A549 (cell line): ENCODE results near the gene SCN4B.
"Not testable (repeated sequence)": the region's sequence is repeated elsewhere in the genome, so short reads cannot be mapped to it uniquely, and the experiment has no call there.

Source experiments
- EP300 ChIP-seq, 2 experiments: fragments of >200 bp; sonication (Bioruptor Twin); formaldehyde crosslinking; IDR thresholded peaks; 2 replicates in 1 of 2; 3 replicates in 1 of 2; pipeline ENCODE4 v1.6.1; 2016 to 2017
- MAFK ChIP-seq: fragments of 450-650 bp; IDR thresholded peaks from 2 replicates; pipeline ENCODE4 v1.6.1; 2014; ENCODE audit not compliant: partially characterized antibody
- TF ChIP-seq, protein P1 (sequence below): fragments of 250-450 bp; sonication (Bioruptor Pico); IDR thresholded peaks from 2 replicates; pipeline ENCODE4 v1.5.0; 2021; ENCODE audit warnings: mild to moderate bottlenecking, moderate library complexity, borderline replicate concordance
- TF ChIP-seq, protein P2 (sequence below): fragments of >200 bp; sonication (Bioruptor Twin); formaldehyde crosslinking; IDR thresholded peaks from 3 replicates; pipeline ENCODE4 v1.5.1; 2016

DNA sequence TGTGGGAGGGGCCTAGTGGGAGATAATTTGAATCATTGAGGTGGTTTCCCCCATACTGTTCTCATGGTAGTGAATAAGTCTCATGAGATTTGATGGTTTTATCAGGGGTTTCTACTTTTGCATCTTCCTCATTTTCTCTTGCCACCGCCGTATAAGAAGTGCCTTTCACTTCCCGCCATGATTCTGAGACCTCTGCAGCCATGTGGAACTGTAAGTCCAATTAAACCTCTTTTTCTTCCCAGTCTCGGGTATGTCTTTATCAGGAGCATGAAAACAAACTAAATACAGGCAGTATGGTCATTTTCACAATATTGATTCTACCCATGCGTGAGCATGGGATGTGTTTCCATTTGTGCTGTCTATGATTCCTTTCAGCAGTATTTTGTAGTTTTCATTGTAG lies 40.2 kb upstream of the SCN4B start:
- TF ChIP-seq, protein P1, sequence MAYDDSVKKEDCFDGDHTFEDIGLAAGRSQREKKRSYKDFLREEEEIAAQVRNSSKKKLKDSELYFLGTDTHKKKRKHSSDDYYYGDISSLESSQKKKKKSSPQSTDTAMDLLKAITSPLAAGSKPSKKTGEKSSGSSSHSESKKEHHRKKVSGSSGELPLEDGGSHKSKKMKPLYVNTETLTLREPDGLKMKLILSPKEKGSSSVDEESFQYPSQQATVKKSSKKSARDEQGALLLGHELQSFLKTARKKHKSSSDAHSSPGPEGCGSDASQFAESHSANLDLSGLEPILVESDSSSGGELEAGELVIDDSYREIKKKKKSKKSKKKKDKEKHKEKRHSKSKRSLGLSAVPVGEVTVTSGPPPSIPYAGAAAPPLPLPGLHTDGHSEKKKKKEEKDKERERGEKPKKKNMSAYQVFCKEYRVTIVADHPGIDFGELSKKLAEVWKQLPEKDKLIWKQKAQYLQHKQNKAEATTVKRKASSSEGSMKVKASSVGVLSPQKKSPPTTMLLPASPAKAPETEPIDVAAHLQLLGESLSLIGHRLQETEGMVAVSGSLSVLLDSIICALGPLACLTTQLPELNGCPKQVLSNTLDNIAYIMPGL (CRISPR knock-in tag) = not testable (repeated sequence)
- TF ChIP-seq, protein P2, sequence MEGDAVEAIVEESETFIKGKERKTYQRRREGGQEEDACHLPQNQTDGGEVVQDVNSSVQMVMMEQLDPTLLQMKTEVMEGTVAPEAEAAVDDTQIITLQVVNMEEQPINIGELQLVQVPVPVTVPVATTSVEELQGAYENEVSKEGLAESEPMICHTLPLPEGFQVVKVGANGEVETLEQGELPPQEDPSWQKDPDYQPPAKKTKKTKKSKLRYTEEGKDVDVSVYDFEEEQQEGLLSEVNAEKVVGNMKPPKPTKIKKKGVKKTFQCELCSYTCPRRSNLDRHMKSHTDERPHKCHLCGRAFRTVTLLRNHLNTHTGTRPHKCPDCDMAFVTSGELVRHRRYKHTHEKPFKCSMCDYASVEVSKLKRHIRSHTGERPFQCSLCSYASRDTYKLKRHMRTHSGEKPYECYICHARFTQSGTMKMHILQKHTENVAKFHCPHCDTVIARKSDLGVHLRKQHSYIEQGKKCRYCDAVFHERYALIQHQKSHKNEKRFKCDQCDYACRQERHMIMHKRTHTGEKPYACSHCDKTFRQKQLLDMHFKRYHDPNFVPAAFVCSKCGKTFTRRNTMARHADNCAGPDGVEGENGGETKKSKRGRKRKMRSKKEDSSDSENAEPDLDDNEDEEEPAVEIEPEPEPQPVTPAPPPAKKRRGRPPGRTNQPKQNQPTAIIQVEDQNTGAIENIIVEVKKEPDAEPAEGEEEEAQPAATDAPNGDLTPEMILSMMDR = not testable (repeated sequence)
- not testable (repeated sequence) for TF ChIP-seq MAFK; EP300 (IDR thresholded peaks at IDR 0.05)
